ENCODE measurements around the gene CCDC73. TPM values are rescaled to one million over a fixed set of nuclear protein-coding genes. Genes with fewer than 3 reads are reported as not detected.

CCDC73 gene
- not detected for total RNA-seq

DNA sequence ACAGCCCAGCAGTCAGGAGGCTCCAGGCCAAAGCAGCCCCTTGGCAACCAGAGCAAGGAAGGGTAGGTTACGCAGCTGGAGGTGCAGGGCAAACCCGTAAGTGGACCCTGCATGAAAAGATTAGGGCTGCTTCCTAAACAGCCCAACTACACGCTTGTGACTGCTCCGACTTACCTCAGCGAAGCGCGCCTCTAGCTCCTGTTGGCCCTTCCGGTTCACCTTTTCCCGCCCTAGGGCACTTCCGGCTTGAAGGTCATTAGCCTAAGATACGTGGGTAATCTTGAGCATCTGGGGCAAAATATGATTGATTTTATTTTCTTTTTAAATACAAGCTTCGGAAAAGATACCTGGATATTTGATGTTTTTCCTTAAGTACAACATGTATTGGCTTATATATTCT lies at the start of gene CCDC73:
CCDC73 (minus strand) TSS at position 224 of the 400 bp plus-strand sequence. CDS start 34,419 bp downstream, outside the sequence.
- no peak within 1 kb of the TSS for H3K4me3 ChIP-seq
- no peak for DNase-seq (ENCODE audit: extremely low spot score)
- no peak within 1 kb of the TSS for H3K27ac ChIP-seq (replicated peaks in 1 of 4)
- peaks cover 0 to 8% (median 5%) of the 10 kb centered on the region in 4 donors for H3K4me1 ChIP-seq
- H3K9me3 ChIP-seq = no peaks in the 10 kb centered on the region
- H3K27me3 ChIP-seq = no peaks in the 10 kb centered on the region
- WGBS = 93% methylated on average over 12 of the region's 12 CpGs
- intact Hi-C loops (cut with DNase I) = loop anchor here (5.0 kb wide), 1 partner anchor 467 kb away; no protein-coding TSS in a partner anchor
- no peaks in the 10 kb centered on the region for H3K36me3 ChIP-seq
- TF ChIP-seq, protein P1, sequence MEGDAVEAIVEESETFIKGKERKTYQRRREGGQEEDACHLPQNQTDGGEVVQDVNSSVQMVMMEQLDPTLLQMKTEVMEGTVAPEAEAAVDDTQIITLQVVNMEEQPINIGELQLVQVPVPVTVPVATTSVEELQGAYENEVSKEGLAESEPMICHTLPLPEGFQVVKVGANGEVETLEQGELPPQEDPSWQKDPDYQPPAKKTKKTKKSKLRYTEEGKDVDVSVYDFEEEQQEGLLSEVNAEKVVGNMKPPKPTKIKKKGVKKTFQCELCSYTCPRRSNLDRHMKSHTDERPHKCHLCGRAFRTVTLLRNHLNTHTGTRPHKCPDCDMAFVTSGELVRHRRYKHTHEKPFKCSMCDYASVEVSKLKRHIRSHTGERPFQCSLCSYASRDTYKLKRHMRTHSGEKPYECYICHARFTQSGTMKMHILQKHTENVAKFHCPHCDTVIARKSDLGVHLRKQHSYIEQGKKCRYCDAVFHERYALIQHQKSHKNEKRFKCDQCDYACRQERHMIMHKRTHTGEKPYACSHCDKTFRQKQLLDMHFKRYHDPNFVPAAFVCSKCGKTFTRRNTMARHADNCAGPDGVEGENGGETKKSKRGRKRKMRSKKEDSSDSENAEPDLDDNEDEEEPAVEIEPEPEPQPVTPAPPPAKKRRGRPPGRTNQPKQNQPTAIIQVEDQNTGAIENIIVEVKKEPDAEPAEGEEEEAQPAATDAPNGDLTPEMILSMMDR (IDR thresholded peaks at IDR 0.05) = no peak
- no peak for TF ChIP-seq EP300 (IDR thresholded peaks at IDR 0.05)
- TF ChIP-seq POLR2AphosphoS5 (IDR thresholded peaks at IDR 0.05) = no peak
- no peak for TF ChIP-seq POLR2A (IDR thresholded peaks at IDR 0.05; ENCODE audit: low read depth)

GRCh38 chr11:32843544-32843943 lies 49.1 kb upstream of the CCDC73 start:
- Histone ChIP-seq H3K36me3 (no peaks in the 10 kb centered on the region), H3K4me1 (no peaks in the 10 kb centered on the region), H3K9me3 (no peaks in the 10 kb centered on the region), H3K27ac (replicated peaks in 1 of 4) (no peak overlapping the region), H3K4me3 (no peak overlapping the region), H3K27me3 (no peaks in the 10 kb centered on the region)
- TF ChIP-seq, protein P1 (IDR thresholded peaks at IDR 0.05) = no peak
- TF ChIP-seq POLR2AphosphoS5 (IDR thresholded peaks at IDR 0.05) (no peak), POLR2A (IDR thresholded peaks at IDR 0.05; ENCODE audit: low read depth) (no peak), EP300 (IDR thresholded peaks at IDR 0.05) (no peak)
- intact Hi-C loops (cut with DNase I) = no loop called here
- DNase-seq (ENCODE audit: extremely low spot score) = no peak
- WGBS = 76% methylated on average over 3 of the region's 3 CpGs

DNA sequence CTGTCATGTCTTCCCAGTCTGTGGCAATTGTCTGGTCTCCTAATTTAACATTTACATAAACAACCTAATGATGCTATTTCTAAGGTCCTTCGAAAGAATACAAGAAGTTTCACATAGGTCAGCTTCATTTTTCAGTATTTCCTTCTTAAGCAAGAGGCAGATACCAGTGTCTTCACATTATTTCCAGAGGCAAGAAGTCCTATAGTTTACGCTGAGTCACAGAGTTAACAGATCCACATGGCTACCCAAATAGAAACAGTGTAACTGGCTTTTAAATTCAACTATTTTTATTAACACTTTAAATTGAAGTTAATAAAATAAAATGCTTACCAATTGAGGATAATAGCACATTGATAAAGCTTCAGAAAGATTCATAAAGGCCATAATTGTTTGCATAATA lies 46.1 kb upstream of the CCDC73 start:
- Histone ChIP-seq H3K36me3 (no peaks in the 10 kb centered on the region), H3K27ac (replicated peaks in 1 of 4) (no peak overlapping the region), H3K4me1 (no peaks in the 10 kb centered on the region), H3K27me3 (no peaks in the 10 kb centered on the region), H3K4me3 (no peak overlapping the region), H3K9me3 (no peaks in the 10 kb centered on the region)
- 88% methylated on average over 2 of the region's 2 CpGs for WGBS
- intact Hi-C loops (cut with DNase I) = no loop called here
- TF ChIP-seq EP300 (IDR thresholded peaks at IDR 0.05) = no peak
- no peak for TF ChIP-seq POLR2A (IDR thresholded peaks at IDR 0.05; ENCODE audit: low read depth)
- no peak for TF ChIP-seq POLR2AphosphoS5 (IDR thresholded peaks at IDR 0.05)
- TF ChIP-seq, protein P1 (IDR thresholded peaks at IDR 0.05) = no peak
- no peak for DNase-seq (ENCODE audit: extremely low spot score)

- Histone ChIP-seq H3K36me3 (no peaks in the 10 kb centered on the region), H3K27me3 (no peaks in the 10 kb centered on the region), H3K4me3 (no peak overlapping the region), H3K9me3 (no peaks in the 10 kb centered on the region), H3K27ac (replicated peaks in 1 of 4) (no peak overlapping the region), H3K4me1 (no peaks in the 10 kb centered on the region)
- DNase-seq (ENCODE audit: extremely low spot score) = no peak
- intact Hi-C loops (cut with DNase I) = no loop called here
- WGBS = 88% methylated on average over 2 of the region's 2 CpGs
- TF ChIP-seq POLR2A (IDR thresholded peaks at IDR 0.05; ENCODE audit: low read depth) = no peak
- no peak for TF ChIP-seq EP300 (IDR thresholded peaks at IDR 0.05)
- no peak for TF ChIP-seq POLR2AphosphoS5 (IDR thresholded peaks at IDR 0.05)
- TF ChIP-seq, protein P1 (IDR thresholded peaks at IDR 0.05) = no peak
These were observed 44.8 kb upstream of the CCDC73 start for GRCh38 chr11:32839308-32839707.

Measured in esophagus muscularis mucosa (tissue), 4 donors.